ENCODE results near the gene ZNF546.

DNA sequence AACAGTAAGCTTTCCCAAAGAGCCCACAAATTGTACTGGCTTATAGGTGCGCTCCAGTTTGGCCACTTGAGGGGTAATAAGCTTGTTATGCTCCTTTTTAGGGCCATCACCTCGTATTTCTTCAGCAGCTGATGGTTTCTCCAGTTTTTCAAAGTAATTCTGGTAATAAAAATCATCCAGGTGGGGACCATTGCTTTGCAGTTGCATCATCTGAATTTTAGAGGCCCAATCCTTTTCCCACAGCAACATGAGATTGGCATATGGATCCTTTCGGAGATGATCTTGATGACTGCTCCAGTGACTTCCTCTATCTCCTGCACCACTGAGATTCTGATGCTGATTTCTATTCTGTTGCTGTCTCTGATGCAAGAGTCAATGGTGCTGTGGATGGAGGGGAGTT, 27.1 kb downstream of the ZNF546 start:
- no peak for TF ChIP-seq CTCF (IDR thresholded peaks at IDR 0.05)
- no peak for TF ChIP-seq EZH2phosphoT487 (IDR thresholded peaks at IDR 0.05)
